C4-2B (cell line): ENCODE results near the gene CCHCR1.

ENCODE experiments used
- H3K27ac ChIP-seq: fragments of 450-650 bp; 2 replicates; pipeline ENCODE4 v1.5.1; 2017
- ZFX ChIP-seq: fragments of 450-650 bp; IDR thresholded peaks from 2 replicates; pipeline ENCODE4 v1.6.1; 2017
- TF ChIP-seq, protein P1 (sequence below): fragments of 450-650 bp; conservative IDR thresholded peaks from 2 replicates; pipeline ENCODE4 v1.5.1; 2017; ENCODE audit warnings: mild to moderate bottlenecking

The CCHCR1 gene

DNA sequence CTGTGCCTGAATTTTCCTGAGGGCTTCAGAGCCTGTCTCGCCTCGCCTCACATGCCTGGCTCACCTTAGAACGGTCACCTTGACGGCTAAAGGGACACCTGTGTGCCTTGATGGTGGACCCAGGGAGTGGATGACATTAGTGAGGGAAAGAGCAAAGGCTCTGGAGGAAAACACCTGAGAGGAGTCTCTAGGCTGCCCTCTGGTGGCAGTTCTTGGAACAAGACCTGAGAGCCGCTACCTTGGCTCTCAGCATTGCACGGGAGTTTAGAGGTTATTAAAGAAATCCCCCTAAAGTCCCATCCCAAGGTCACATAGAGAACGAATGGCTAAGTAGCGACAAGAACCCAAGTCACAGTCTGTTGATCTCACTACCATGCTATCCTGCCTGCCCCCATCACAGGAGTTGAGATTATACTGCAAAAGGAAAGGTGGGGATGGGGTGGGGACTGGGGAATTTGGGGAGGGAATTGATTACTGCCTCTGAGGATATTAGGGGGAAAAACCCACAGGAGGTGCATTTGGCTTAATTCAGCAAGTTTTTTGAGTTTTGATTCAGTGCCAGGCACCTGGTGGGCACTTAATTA lies 29.4 kb downstream of the CCHCR1 start:
- no peak overlapping the region for H3K27ac ChIP-seq
- TF ChIP-seq, protein P1, sequence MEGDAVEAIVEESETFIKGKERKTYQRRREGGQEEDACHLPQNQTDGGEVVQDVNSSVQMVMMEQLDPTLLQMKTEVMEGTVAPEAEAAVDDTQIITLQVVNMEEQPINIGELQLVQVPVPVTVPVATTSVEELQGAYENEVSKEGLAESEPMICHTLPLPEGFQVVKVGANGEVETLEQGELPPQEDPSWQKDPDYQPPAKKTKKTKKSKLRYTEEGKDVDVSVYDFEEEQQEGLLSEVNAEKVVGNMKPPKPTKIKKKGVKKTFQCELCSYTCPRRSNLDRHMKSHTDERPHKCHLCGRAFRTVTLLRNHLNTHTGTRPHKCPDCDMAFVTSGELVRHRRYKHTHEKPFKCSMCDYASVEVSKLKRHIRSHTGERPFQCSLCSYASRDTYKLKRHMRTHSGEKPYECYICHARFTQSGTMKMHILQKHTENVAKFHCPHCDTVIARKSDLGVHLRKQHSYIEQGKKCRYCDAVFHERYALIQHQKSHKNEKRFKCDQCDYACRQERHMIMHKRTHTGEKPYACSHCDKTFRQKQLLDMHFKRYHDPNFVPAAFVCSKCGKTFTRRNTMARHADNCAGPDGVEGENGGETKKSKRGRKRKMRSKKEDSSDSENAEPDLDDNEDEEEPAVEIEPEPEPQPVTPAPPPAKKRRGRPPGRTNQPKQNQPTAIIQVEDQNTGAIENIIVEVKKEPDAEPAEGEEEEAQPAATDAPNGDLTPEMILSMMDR, result peak; percentile 94
- TF ChIP-seq ZFX, result no peak

DNA sequence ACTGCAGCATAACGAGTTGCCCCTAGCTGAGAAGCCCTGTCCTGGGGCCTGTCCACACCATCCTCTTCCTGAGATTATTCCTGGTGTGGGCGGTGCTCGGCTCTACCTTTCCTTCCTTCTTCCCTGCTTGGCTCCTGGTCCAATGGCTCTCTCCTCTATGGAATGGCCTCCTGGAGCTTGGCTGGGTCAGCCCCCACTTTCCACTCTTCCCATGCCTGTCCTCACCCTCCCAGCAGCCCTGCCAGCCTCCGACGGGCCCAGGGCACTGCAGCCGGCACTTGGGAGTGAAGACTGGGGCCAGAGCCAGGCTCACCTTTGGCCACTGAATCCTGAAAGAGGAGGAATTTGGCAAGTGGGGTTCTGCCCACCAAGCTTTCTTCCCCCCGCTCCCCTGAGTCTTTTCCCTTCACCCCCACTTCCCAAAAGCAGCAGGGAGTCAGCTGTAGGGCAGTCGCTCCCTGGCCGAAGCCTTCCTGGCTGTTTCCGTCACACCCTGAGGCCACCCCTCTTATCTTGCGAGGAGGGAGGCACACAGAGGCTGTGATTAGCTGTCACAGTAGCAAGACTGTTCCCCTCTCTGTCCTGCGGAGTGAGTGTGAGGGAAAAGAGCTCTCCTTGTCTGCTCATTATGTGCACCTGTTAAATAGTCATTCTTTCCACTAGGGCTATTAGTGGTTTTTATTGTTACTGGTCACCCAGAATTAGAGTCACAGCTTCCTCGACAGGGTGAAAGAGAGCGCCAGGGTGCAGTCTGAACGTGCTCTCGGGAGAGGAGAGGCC lies 31.0 kb downstream of the CCHCR1 start:
- H3K27ac ChIP-seq, result no peak overlapping the region
- TF ChIP-seq ZFX, result no peak
- TF ChIP-seq, protein P1, result no peak

DNA sequence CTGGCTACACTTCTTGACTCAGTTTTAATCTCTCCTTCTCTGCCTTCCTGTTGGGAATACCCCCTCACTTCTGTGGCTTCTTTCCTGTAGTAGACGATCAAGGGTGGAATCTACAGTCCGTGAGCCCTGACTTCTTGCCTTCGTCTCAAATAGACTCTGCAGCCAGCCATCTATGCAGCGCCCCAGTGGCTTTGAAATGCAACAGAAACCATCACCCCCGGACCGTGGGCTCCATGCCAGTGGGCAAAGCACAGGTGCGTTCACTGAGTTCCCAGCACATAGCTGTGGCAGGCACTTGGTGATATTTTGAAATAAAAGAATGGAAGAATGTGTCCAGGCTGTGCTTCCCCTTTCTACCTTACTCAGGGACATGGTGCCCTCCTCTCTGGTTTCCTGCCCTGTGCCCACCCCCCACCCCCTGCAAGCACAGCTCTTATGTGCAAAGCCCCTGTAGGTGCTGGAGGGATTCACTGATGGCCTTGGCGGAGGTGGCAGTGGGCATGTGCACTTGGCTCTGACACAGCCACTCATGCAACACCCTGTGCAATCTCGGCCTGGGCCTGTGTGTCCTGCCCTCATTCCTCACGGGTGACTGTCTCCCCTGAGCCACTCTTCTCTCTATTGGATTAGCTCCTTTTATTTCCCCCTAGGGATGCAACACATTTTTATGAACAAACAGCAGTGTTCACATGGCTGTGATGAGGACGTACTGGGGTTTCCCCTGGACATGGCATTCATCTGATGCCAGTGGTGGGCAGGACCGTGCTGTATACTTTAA lies 31.8 kb downstream of the CCHCR1 start:
- TF ChIP-seq ZFX, result no peak
- TF ChIP-seq, protein P1, result no peak
- peak overlapping the region; percentile 32 for H3K27ac ChIP-seq

DNA sequence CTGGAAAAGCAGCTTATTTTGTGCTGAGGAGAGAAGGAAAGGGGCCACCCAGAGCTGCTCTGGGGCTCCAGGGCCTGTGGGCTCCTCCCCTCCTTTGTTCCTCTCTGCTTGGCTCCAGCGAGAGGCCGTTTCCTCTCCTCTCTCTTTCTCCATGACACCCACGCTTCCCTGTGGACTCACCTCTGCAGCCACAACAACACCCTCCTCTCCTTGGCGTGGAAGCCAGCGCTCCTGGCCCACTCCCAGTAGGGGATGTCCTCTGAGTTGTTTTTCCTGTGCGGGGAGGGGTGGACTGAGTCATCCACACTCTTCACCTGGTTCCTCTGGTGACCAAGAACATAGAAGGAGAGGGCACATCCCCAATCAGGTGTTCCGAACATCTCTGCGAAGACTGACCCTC lies 32.4 kb downstream of the CCHCR1 start:
- peak overlapping the region; percentile 32 for H3K27ac ChIP-seq
- no peak for TF ChIP-seq ZFX
- TF ChIP-seq, protein P1, result no peak

DNA sequence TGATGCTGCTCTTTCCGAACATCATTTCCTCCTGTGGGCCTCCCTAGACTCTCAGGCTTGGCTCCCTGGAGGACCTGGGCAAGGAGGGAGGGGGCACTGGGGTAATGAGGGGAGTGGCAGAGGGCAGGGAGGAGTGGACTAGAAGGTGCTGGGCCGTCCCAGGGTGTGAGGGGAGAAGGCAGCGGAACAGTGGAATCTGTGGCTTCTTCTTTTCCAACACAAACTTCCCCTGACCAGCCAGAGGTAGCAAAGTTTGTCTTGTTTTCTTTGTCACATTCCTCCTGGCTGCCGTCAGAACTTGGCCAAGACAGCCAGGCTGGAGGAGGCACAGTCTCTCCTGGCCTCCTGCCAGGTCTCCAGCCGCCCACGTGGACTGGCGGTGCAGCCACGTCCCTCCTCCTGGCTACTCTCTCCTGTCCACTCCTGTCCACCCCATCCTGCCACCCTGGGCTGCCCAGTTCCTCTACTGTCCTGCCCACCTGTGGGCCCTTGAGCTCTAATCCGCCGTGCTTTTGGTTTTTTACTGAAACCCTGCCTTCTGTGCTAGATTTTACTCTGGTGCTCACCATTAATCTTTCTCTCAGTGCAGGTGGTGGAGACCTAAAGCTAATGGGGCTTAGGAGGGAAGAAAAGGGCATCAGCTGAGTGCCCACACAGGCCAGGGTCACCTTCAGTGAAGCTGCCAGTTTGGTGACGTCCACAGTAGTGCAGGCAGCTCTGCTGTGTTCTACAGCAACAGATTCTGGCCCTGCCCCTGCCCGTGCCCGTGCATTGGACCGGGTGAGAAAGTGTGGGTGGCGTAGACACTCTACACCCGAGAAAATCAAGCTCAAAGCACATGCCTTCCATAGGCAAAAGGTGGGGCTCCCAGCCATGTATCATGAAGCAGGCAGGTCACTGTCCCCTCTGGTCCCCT lies 34.6 kb downstream of the CCHCR1 start:
- peak overlapping the region; percentile 16 for H3K27ac ChIP-seq

DNA sequence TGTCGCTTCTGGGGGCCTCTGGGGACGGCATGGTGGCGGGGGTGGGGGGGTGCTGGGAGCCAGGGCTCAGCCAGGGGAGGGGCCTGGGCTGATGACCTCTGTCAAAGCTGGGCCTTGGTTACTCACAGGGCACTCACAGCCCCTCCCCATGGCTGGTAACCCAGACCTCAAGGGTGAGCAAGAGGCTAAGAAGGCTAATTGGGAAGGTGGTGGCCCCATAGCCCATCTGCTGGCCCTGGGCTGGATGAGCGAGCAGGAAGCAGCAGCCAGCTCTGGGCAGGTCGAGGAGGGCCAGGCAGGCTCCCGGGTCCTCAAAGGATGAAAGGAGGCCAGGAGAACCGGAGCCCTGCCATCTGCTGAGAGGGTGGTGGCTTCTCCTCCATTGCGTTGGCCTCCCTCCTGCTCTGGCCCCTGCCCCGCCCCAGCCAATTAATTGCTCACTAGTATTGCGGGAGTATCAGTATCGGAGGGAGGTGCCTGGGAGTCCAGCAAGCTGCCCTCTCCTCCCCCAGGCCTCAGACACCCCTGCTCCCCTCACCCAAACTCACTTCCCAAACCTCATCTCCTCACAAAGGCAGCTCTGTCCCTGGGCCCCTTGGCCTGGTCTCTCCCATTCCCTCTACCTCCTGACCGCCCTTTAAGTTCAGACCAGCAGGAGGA lies 36.3 kb downstream of the CCHCR1 start:
- H3K27ac ChIP-seq, result no peak overlapping the region
- TF ChIP-seq, protein P1, result no peak
- TF ChIP-seq ZFX, result no peak

More for the DNA sequence above, 34.6 kb downstream of the CCHCR1 start:
- TF ChIP-seq, protein P1, result no peak
- TF ChIP-seq ZFX, result no peak
